Measurements from ENCODE around the gene KRT2. TPM values are rescaled to one million over a fixed set of nuclear protein-coding genes. Genes with fewer than 3 reads are reported as not detected.
A peak's percentile ranks its signal among the peaks of the same experiment; 100 is the strongest.

The KRT2 gene
- total and polyA plus RNA-seq, 2 of the 8 experiments (the other 6 are each of a cell fraction or from before 2014, with no cell fraction given) = not detected

- no peak overlapping the region for H2AK5ac ChIP-seq (ENCODE audit: low read depth, low read length)
- no peak overlapping the region for H3K4ac ChIP-seq (replicated peaks; ENCODE audit: insufficient read length, low read depth, low read length)
- H3K79me1 ChIP-seq (ENCODE audit: low read depth, low read length) = no peaks in the 10 kb centered on the region; the same call in 1 of the 2 replicates
- 84% methylated on average over 6 of the region's 6 CpGs; no CpG with 5 or more reads in 1 of the 2 experiments for WGBS, 2 experiments (ENCODE audit: extremely low coverage in 1 of 2, insufficient coverage in 1 of 2, insufficient read length in 1 of 2, insufficient replicate concordance in 2 of 2, low coverage in 1 of 2, low lambda C conversion rate in 2 of 2, missing lambda C conversion rate in 1 of 2)
- no peak overlapping the region for H2BK12ac ChIP-seq (ENCODE audit: low read depth, low read length)
- no peaks in the 10 kb centered on the region for H4K20me1 ChIP-seq (replicated peaks in 1 of 2; ENCODE audit: control insufficient read depth in 1 of 2, insufficient read depth in 2 of 2, low read length in 2 of 2)
- no peak overlapping the region for H2AFZ ChIP-seq (ENCODE audit: low read length)
- no peak overlapping the region for H3K4me3 ChIP-seq (ENCODE audit: extremely low read depth in 1 of 4, insufficient read depth in 2 of 4, low read depth in 3 of 4, low read length in 4 of 4)
- H3K18ac ChIP-seq (ENCODE audit: extremely low read depth, low read length) = no peak overlapping the region
- H3K4me1 ChIP-seq (replicated peaks in 1 of 4; ENCODE audit: control insufficient read depth in 3 of 4, insufficient read depth in 4 of 4, low read length in 3 of 4) = no peaks in the 10 kb centered on the region
- H2BK15ac ChIP-seq (ENCODE audit: low read length) = no peak overlapping the region
- no peak overlapping the region for H3K9ac ChIP-seq (replicated peaks in 1 of 4; ENCODE audit: extremely low read depth in 1 of 4, low read depth in 3 of 4, low read length in 3 of 4)
- no peaks in the 10 kb centered on the region for H3K23me2 ChIP-seq (ENCODE audit: low read depth, low read length)
- no peaks in the 10 kb centered on the region; a peak in 2 of 7 replicates for H3K27me3 ChIP-seq (replicated peaks in 1 of 4; ENCODE audit: control insufficient read depth in 3 of 4, extremely low read depth in 1 of 4, insufficient read depth in 3 of 4, low read length in 3 of 4)
- no peak overlapping the region for H4K8ac ChIP-seq (ENCODE audit: extremely low read depth, insufficient read depth, low read length)
- H3K56ac ChIP-seq (replicated peaks; ENCODE audit: insufficient read length, low read depth, low read length) = no peak overlapping the region
- no peak overlapping the region for H3K27ac ChIP-seq (ENCODE audit: low read depth, low read length)
- no peak overlapping the region for H2BK120ac ChIP-seq (replicated peaks; ENCODE audit: low read depth, low read length)
- ChIA-PET POLR2A (ENCODE audit: partially characterized antibody) (no interaction called here), CTCF (ENCODE audit: partially characterized antibody) (interaction anchor here (0.7 to 2.5 kb wide), 3 partner anchors 9 to 246 kb away, joined by 3 to 8 read pairs (median 3); no protein-coding TSS in a partner anchor)
- H2BK20ac ChIP-seq (ENCODE audit: low read length) = no peak overlapping the region
- no peak overlapping the region for H3K14ac ChIP-seq (ENCODE audit: insufficient read length)
- no peak overlapping the region for H2BK5ac ChIP-seq (ENCODE audit: low read depth, low read length)
- H4K5ac ChIP-seq (ENCODE audit: insufficient read length, low read depth, low read length) = no peak overlapping the region
- no peak overlapping the region for H4K91ac ChIP-seq (replicated peaks; ENCODE audit: insufficient read length, low read length)
- H3K4me2 ChIP-seq (ENCODE audit: insufficient read depth in 1 of 2, low read depth in 2 of 2, low read length in 2 of 2) = no peak overlapping the region
- DNase-seq (ENCODE audit: low read depth in 1 of 2, low spot score in 2 of 2) = peak in 1 of 2 experiments; percentile 27
- no peaks in the 10 kb centered on the region for H3K36me3 ChIP-seq (ENCODE audit: control insufficient read depth in 2 of 4, insufficient read depth in 4 of 4, low read length in 3 of 4)
- no peak for FAIRE-seq
- no peaks in the 10 kb centered on the region for H3K79me2 ChIP-seq (ENCODE audit: control insufficient read depth in 1 of 2, insufficient read depth in 2 of 2, low read length in 2 of 2)
- H3K23ac ChIP-seq (ENCODE audit: insufficient read length) = no peak overlapping the region
- H3K9me3 ChIP-seq (ENCODE audit: insufficient read depth in 2 of 2, low read depth in 1 of 2, low read length in 1 of 2) = no peaks in the 10 kb centered on the region
- TF ChIP-seq CHD2 (IDR thresholded peaks at IDR 0.05; ENCODE audit: low read length) (no peak), POU5F1 (IDR thresholded peaks at IDR 0.05; ENCODE audit: low read depth, low read length) (no peak), NRF1 (IDR thresholded peaks at IDR 0.05; ENCODE audit: low read depth, low read length) (no peak), MAX (IDR thresholded peaks at IDR 0.05) (no peak), RFX5 (IDR thresholded peaks at IDR 0.05; ENCODE audit: borderline replicate concordance, low read depth, low read length) (no peak), TCF12 (IDR thresholded peaks at IDR 0.05; ENCODE audit: low read depth, low read length) (no peak), CTCF (IDR thresholded peaks at IDR 0.05; ENCODE audit: control extremely low read depth in 1 of 3, insufficient read depth in 1 of 3, low read depth in 1 of 3, low read length in 3 of 3) (no peak), CBX5 (IDR thresholded peaks at IDR 0.05; ENCODE audit: low read depth, low read length) (no peak), EZH2 (IDR thresholded peaks at IDR 0.05; ENCODE audit: low read depth, low read length, severe bottlenecking) (no peak)
Observed at GRCh38 chr12:52631676-52632459, 20.1 kb downstream of the KRT2 start.
